Common myeloid progenitor, CD34-positive (primary cell): ENCODE results near the gene PDS5A.
"Not testable (repeated sequence)": the region's sequence is repeated elsewhere in the genome, so short reads cannot be mapped to it uniquely, and the experiment has no call there.

Source experiments
- CTCF ChIA-PET: fragments of 350-600 bp; sonication (Branson Sonifier 250); formaldehyde crosslinking; loops from one replicate; lab custom pipeline; 2021; ENCODE audit warnings: antibody characterized with exemption; lab: Charles Lee
- POLR2A ChIA-PET: fragments of 350-600 bp; sonication (Branson Sonifier 250); formaldehyde crosslinking; loops from one replicate; lab custom pipeline; 2021; ENCODE audit warnings: antibody characterized with exemption; lab: Charles Lee
- DNase-seq, 3 donors: peaks; one replicate each; pipeline versions ENCODE4 v3.0.0 to v3.0.0-alpha.2; 2013
- H3K27ac ChIP-seq, 2 experiments: 1 replicate in 1 of 2; 2 replicates in 1 of 2; pipeline ENCODE4 v1.7.0; 2013; ENCODE audit warnings: inconsistent platforms in 2 of 2, low read length in 2 of 2, mild to moderate bottlenecking in 2 of 2, low read depth in 1 of 2, moderate library complexity in 1 of 2; ENCODE audit not compliant: severe bottlenecking in 2 of 2, insufficient read depth in 1 of 2, poor library complexity in 1 of 2
- H3K27me3 ChIP-seq, 5 experiments: replicated peaks in 2 of 5; 1 replicate in 3 of 5; 2 replicates in 2 of 5; pipeline versions ENCODE4 v1.6.1 to v1.7.0; 2013; ENCODE audit warnings: low read length in 4 of 5, mild to moderate bottlenecking in 2 of 5, moderate library complexity in 2 of 5, inconsistent platforms in 1 of 5; ENCODE audit not compliant: insufficient read depth in 5 of 5, control insufficient read depth in 4 of 5
- H3K36me3 ChIP-seq, 4 experiments: 1 replicate in 2 of 4; 2 replicates in 2 of 4; pipeline versions ENCODE4 v1.6.1 to v1.7.0; 2013; ENCODE audit warnings: low read length in 3 of 4, control low read depth in 1 of 4, mild to moderate bottlenecking in 1 of 4; ENCODE audit not compliant: control insufficient read depth in 4 of 4, insufficient read depth in 4 of 4
- H3K4me1 ChIP-seq, 4 experiments: 1 replicate in 3 of 4; 2 replicates in 1 of 4; pipeline versions ENCODE4 v1.6.1 to v1.7.1; 2013; ENCODE audit warnings: low read length in 3 of 4, mild to moderate bottlenecking in 3 of 4, control low read depth in 1 of 4, inconsistent platforms in 1 of 4, moderate library complexity in 1 of 4; ENCODE audit not compliant: control insufficient read depth in 4 of 4, insufficient read depth in 4 of 4; ENCODE audit errors: control extremely low read depth in 1 of 4
- H3K4me3 ChIP-seq, 7 experiments: 1 replicate in 4 of 7; 2 replicates in 3 of 7; pipeline versions ENCODE4 v1.5.1 to v1.7.0; 2013; ENCODE audit warnings: mild to moderate bottlenecking in 7 of 7, low read length in 6 of 7, moderate library complexity in 6 of 7, inconsistent platforms in 2 of 7, low read depth in 2 of 7, control low read depth in 1 of 7; ENCODE audit not compliant: insufficient read depth in 4 of 7, control insufficient read depth in 1 of 7; ENCODE audit errors: extremely low read depth in 1 of 7
- H3K9me3 ChIP-seq, 5 experiments: 1 replicate in 4 of 5; 2 replicates in 1 of 5; pipeline versions ENCODE4 v1.6.1 to v1.7.1; 2013; ENCODE audit warnings: low read length in 4 of 5, mild to moderate bottlenecking in 2 of 5, inconsistent platforms in 1 of 5, low read depth in 1 of 5, moderate library complexity in 1 of 5; ENCODE audit not compliant: control insufficient read depth in 4 of 5, insufficient read depth in 2 of 5; ENCODE audit errors: control extremely low read depth in 1 of 5
- WGBS: methylation state at CpG from one replicate; pipeline ENCODE4 v1.1.5; 2013; ENCODE audit not compliant: insufficient coverage; 5-methylcytosine and 5-hydroxymethylcytosine counted together

The PDS5A gene

DNA sequence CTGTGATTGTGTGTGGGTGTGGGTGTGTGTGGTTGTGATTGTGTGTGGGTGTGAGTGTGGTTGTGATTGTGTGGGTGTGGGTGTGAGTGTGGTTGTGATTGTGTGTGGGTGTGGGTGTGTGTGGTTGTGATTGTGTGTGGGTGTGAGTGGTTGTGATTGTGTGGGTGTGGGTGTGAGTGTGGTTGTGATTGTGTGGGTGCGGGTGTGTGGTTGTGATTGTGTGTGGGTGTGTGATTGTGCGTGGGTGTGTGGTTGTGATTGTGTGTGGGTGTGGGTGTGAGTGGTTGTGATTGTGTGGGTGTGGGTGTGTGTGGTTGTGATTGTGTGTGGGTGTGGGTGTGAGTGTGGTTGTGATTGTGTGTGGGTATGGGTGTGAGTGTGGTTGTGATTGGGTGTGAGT, 163.9 kb downstream of the PDS5A start:
- H3K9me3 ChIP-seq, H3K4me3 ChIP-seq, H3K36me3 ChIP-seq, H3K27ac ChIP-seq, CTCF ChIA-PET, POLR2A ChIA-PET, H3K4me1 ChIP-seq, H3K27me3 ChIP-seq: not testable (repeated sequence)
- peak in 2 of 3 donors; percentile 56 to 81 for DNase-seq
- WGBS = no CpG with 5 or more reads among the region's 2 CpGs

DNA sequence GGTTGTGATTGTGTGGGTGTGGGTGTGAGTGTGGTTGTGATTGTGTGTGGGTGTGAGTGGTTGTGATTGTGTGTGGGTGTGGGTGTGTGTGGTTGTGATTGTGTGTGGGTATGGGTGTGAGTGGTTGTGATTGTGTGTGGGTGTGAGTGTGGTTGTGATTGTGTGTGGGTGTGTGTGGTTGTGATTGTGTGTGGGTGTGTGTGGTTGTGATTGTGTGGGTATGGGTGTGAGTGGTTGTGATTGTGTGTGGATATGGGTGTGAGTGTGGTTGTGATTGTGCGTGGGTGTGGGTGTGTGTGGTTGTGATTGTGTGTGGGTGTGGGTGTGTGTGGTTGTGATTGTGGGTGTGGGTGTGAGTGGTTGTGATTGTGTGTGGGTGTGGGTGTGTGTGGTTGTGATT, 164.7 kb downstream of the PDS5A start:
- H3K9me3 ChIP-seq, H3K27ac ChIP-seq, CTCF ChIA-PET, H3K4me3 ChIP-seq, POLR2A ChIA-PET, H3K36me3 ChIP-seq, H3K27me3 ChIP-seq, H3K4me1 ChIP-seq: not testable (repeated sequence)
- no CpG with 5 or more reads among the region's 1 CpG for WGBS
- peak in 2 of 3 donors; percentile 53 to 81 for DNase-seq

DNA sequence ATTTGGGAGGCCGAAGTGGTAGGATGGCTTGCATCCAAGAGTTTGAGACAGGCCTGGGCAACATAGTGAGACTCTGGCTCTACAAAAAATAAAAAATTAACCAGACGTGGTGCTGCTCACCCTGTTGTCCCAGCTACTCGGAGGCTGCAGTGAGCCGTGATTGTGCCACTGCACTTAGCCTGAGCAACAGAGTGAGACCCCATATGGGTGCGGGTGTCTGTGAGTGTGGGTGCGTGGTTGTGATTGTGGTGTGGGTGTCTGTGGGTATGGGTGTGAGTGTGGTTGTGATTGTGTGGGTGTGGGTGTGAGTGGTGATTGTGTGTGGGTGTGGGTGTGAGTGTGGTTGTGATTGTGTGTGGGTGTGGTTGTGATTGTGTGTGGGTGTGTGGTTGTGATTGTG, 165.2 kb downstream of the PDS5A start:
- Histone ChIP-seq H3K27ac (no peak overlapping the region), H3K27me3 (no peaks in the 10 kb centered on the region), H3K4me3 (no peak overlapping the region), H3K36me3 (no peaks in the 10 kb centered on the region), H3K4me1 (no peaks in the 10 kb centered on the region), H3K9me3 (no peaks in the 10 kb centered on the region)
- DNase-seq = peak; percentile 38 to 93 (median 82)
- 93% methylated on average over 6 of the region's 6 CpGs for WGBS
- CTCF ChIA-PET = no interaction called here
- POLR2A ChIA-PET = no interaction called here

DNA sequence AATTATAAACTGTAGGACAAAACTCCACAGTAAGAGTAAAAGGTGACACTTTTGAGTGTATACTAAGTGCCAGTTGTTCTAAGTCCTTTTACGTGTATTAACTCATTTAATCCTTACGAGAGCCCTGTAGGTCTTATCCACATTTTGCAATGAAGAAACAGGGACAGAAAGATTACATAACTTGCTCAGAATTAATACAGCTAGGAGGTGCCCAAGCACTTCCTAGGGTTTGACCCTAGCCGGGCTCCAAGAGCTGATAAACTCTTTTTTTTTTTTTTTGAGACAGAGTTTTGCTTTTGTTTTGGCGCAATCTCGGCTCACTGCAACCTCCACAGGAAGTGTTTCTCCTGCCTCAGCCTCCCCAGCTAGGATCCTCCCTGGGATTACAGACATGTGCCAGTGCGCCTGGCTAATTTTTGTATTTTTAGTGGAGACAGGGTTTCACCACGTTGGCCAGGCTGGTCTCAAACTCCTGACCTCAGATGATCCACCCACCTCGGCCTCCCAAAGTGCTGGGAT, 169.4 kb downstream of the PDS5A start:
- H3K4me1 ChIP-seq = no peaks in the 10 kb centered on the region
- POLR2A ChIA-PET = interaction anchor here (0.6 kb wide), 1 partner anchor 20 kb away, joined by 5 read pairs; no protein-coding TSS in a partner anchor
- no peak overlapping the region for H3K4me3 ChIP-seq
- no peak overlapping the region for H3K27ac ChIP-seq
- DNase-seq = peak in 2 of 3 donors; percentile 11 to 29
- H3K9me3 ChIP-seq = no peaks in the 10 kb centered on the region
- H3K36me3 ChIP-seq = no peaks in the 10 kb centered on the region
- 100% methylated on average over 2 of the region's 8 CpGs for WGBS
- H3K27me3 ChIP-seq = no peaks in the 10 kb centered on the region
- CTCF ChIA-PET = interaction anchor here (0.6 kb wide), 3 partner anchors 83 to 423 kb away, joined by 3 to 4 read pairs (median 3); no protein-coding TSS in a partner anchor

DNA sequence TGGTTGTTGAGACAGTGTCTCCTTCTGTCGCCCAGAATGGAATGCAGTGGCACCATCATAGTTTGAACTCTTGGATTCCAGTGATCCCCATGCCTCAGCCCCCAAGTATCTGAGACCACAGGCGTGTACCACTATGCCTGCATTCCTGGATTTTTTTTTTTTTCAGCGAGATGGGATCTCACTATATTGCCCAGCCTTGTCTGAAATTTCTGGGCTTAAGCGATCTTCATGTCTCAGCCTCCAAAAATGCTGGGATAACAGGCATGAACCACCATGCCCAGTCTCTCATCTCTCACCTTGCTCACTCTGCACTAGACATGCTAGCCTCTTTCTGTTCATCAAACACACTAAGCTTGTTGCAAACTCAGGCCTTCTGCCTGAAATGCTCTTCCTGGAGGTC, 175.7 kb downstream of the PDS5A start:
- Histone ChIP-seq H3K27me3 (no peaks in the 10 kb centered on the region), H3K9me3 (no peaks in the 10 kb centered on the region), H3K36me3 (no peaks in the 10 kb centered on the region), H3K27ac (no peak overlapping the region), H3K4me3 (no peak overlapping the region), H3K4me1 (no peaks in the 10 kb centered on the region)
- DNase-seq = no peak
- CTCF ChIA-PET = interaction anchor here (1.1 kb wide), 1 partner anchor 25 kb away, joined by 3 read pairs; no protein-coding TSS in a partner anchor
- WGBS = 89% methylated on average over 3 of the region's 4 CpGs
- POLR2A ChIA-PET = no interaction called here

DNA sequence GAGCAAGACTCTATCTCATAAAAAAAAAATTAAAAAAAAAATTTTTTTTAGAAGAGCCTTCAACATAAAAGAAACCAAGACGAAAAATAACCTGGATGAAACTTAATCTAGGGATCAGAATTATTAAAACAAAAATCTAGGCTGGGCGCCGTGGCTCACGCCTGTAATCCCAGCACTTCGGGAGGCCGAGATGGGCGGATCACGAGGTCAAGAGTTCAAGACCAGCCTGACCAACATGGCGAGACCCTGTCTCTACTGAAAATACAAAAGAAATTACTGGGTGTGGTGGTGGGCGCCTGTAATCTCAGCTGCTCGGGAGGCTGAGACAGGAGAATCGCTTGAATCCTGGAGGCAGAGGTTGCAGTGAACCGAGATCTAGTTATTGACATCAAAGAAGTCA, 184.7 kb downstream of the PDS5A start:
- H3K4me1 ChIP-seq, H3K27ac ChIP-seq, CTCF ChIA-PET, H3K4me3 ChIP-seq, H3K9me3 ChIP-seq, POLR2A ChIA-PET, DNase-seq, H3K27me3 ChIP-seq, H3K36me3 ChIP-seq: not testable (repeated sequence)
- WGBS = 98% methylated on average over 11 of the region's 13 CpGs

DNA sequence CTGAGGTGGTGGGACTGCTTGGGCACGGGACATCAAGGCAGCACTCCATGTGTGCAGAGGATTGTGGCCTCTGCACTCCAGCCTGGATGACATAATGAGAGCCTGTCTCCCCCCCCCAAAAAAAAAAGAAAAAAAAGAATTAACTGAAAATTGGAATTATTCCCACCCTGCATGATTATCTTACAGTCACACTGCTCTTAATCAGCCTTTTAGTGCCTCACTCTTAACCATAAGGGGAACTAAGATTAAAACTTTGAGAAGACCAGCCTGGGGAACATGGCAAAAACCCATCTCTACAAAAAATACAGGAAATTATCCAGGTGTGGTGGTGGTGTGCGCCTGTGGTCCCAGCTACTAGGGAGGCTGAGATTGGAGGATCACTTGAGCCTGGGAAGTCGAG, 185.2 kb downstream of the PDS5A start:
- WGBS = 100% methylated on average over 1 of the region's 3 CpGs

More for the DNA sequence above, 185.2 kb downstream of the PDS5A start:
- ChIA-PET CTCF (no interaction called here), POLR2A (no interaction called here)
- H3K4me1 ChIP-seq = no peaks in the 10 kb centered on the region
- H3K27me3 ChIP-seq = no peaks in the 10 kb centered on the region
- no peak overlapping the region for H3K4me3 ChIP-seq
- peak; percentile 29 to 76 (median 62) for DNase-seq
- H3K27ac ChIP-seq = no peak overlapping the region
- no peaks in the 10 kb centered on the region for H3K36me3 ChIP-seq
- no peaks in the 10 kb centered on the region for H3K9me3 ChIP-seq
